ENCODE results near the gene NOTCH4. TPM values are rescaled to one million over a fixed set of nuclear protein-coding genes. Genes with fewer than 3 reads are reported as not detected.

Gene NOTCH4
- polyA plus RNA-seq, 4 donors = 1.1 to 15.2 (median 4.6) TPM

- Histone ChIP-seq H3K9me3 (ENCODE audit: control insufficient read depth in 2 of 2, insufficient read depth in 1 of 2, low read depth in 1 of 2, low read length in 1 of 2) (no peaks in the 10 kb centered on the region), H3K27ac (ENCODE audit: low read depth in 1 of 3, low read length in 2 of 3) (peak overlapping the region in 1 of 3 donors; percentile 18), H3K27me3 (ENCODE audit: control insufficient read depth in 3 of 3, insufficient read depth in 3 of 3, low read length in 3 of 3) (no peaks in the 10 kb centered on the region), H3K4me1 (ENCODE audit: control insufficient read depth in 3 of 3, insufficient read depth in 2 of 3, low read depth in 1 of 3, low read length in 2 of 3) (no peaks in the 10 kb centered on the region), H3K4me3 (ENCODE audit: low read depth in 1 of 3, low read length in 3 of 3) (no peak overlapping the region), H3K36me3 (ENCODE audit: control insufficient read depth in 3 of 3, insufficient read depth in 2 of 3, low read depth in 1 of 3, low read length in 3 of 3) (no peaks in the 10 kb centered on the region)
- DNase-seq = no peak
- 51 to 60% (median 53%) methylated on average over 4 of the region's 4 CpGs for WGBS, 3 donors
- no peak for FAIRE-seq
Measured at GRCh38 chr6:32234934-32235333, 11.1 kb upstream of the NOTCH4 start.

DNA sequence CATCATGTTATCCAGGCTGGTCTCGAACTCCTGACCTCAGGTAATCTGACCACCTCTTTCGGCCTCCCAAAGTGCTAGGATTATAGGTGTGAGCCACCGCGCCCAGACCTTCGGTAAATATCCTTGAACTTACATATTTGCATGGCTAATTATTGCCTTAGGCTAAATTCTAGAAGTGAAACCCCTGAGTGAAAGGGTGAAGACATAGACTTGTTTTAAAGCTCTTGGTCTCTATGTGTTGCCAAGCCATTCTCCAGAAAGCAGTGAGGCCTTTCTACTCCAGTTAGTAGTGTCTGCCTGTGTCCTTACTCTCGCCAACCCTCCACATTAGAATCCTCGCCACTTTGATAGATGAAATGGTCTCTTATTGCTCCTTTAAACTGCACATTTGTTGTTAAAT is 2.6 kb upstream of the NOTCH4 start:
- DNase-seq (no peak), FAIRE-seq (no peak)
- no peaks in the 10 kb centered on the region for H3K4me1 ChIP-seq (ENCODE audit: control insufficient read depth in 3 of 3, insufficient read depth in 2 of 3, low read depth in 1 of 3, low read length in 2 of 3)
- no peak overlapping the region for H3K4me3 ChIP-seq (ENCODE audit: low read depth in 1 of 3, low read length in 3 of 3)
- no peak overlapping the region for H3K27ac ChIP-seq (ENCODE audit: low read depth in 1 of 3, low read length in 2 of 3)
- no peaks in the 10 kb centered on the region for H3K36me3 ChIP-seq (ENCODE audit: control insufficient read depth in 3 of 3, insufficient read depth in 2 of 3, low read depth in 1 of 3, low read length in 3 of 3)
- WGBS, 3 donors = 87 to 90% (median 87%) methylated on average over 7 of the region's 7 CpGs
- no peaks in the 10 kb centered on the region for H3K27me3 ChIP-seq (ENCODE audit: control insufficient read depth in 3 of 3, insufficient read depth in 3 of 3, low read length in 3 of 3)
- H3K9me3 ChIP-seq (ENCODE audit: control insufficient read depth in 2 of 2, insufficient read depth in 1 of 2, low read depth in 1 of 2, low read length in 1 of 2) = no peaks in the 10 kb centered on the region

DNA sequence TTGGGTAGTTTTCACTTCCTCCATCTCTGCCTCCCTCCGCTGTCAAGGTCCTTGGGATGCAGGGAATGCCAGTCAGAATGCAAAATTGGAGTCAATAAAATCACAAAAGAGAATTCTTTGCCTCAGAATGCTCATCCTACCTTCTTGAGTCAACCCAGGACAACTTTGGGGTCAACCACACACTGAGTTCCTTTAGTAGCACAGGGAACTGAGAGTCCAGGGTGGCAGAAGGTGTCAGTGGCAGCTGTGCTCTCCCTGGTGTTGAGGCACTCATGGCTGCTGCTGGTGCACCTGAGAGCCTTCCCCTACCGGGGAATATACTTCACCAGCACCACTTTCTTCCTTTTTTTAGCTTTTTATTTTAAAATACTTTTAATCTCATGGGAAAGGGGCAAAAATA is 829 bp upstream of the NOTCH4 start:
- H3K36me3 ChIP-seq (ENCODE audit: control insufficient read depth in 3 of 3, insufficient read depth in 2 of 3, low read depth in 1 of 3, low read length in 3 of 3) = no peaks in the 10 kb centered on the region
- no peak overlapping the region for H3K4me3 ChIP-seq (ENCODE audit: low read depth in 1 of 3, low read length in 3 of 3)
- no peak overlapping the region for H3K27ac ChIP-seq (ENCODE audit: low read depth in 1 of 3, low read length in 2 of 3)
- DNase-seq (no peak), FAIRE-seq (no peak)
- 73 to 85% (median 75%) methylated on average over 2 of the region's 2 CpGs for WGBS, 3 donors
- no peaks in the 10 kb centered on the region for H3K27me3 ChIP-seq (ENCODE audit: control insufficient read depth in 3 of 3, insufficient read depth in 3 of 3, low read length in 3 of 3)
- no peaks in the 10 kb centered on the region for H3K4me1 ChIP-seq (ENCODE audit: control insufficient read depth in 3 of 3, insufficient read depth in 2 of 3, low read depth in 1 of 3, low read length in 2 of 3)
- no peaks in the 10 kb centered on the region for H3K9me3 ChIP-seq (ENCODE audit: control insufficient read depth in 2 of 2, insufficient read depth in 1 of 2, low read depth in 1 of 2, low read length in 1 of 2)

- H3K4me3 ChIP-seq (ENCODE audit: low read depth in 1 of 3, low read length in 3 of 3) = no peak overlapping the region
- 80 to 88% (median 88%) methylated on average over 7 to 8 of the region's 8 CpGs for WGBS, 3 donors
Measured at GRCh38 chr6:32222333-32223230, 1.3 kb downstream of the NOTCH4 start.

GRCh38 chr6:32220021-32220420 is 3.8 kb downstream of the NOTCH4 start:
- Histone ChIP-seq H3K4me3 (ENCODE audit: low read depth in 1 of 3, low read length in 3 of 3) (no peak overlapping the region), H3K4me1 (ENCODE audit: control insufficient read depth in 3 of 3, insufficient read depth in 2 of 3, low read depth in 1 of 3, low read length in 2 of 3) (no peaks in the 10 kb centered on the region), H3K9me3 (ENCODE audit: control insufficient read depth in 2 of 2, insufficient read depth in 1 of 2, low read depth in 1 of 2, low read length in 1 of 2) (no peaks in the 10 kb centered on the region), H3K36me3 (ENCODE audit: control insufficient read depth in 3 of 3, insufficient read depth in 2 of 3, low read depth in 1 of 3, low read length in 3 of 3) (no peaks in the 10 kb centered on the region), H3K27ac (ENCODE audit: low read depth in 1 of 3, low read length in 2 of 3) (no peak overlapping the region), H3K27me3 (ENCODE audit: control insufficient read depth in 3 of 3, insufficient read depth in 3 of 3, low read length in 3 of 3) (peaks cover 0 to 2% (median 0%) of the 10 kb centered on the region in 3 donors)
- FAIRE-seq (no peak), DNase-seq (no peak)
- 73 to 80% (median 75%) methylated on average over 3 to 4 of the region's 4 CpGs for WGBS, 3 donors

More at GRCh38 chr6:32222333-32223230, 1.3 kb downstream of the NOTCH4 start:
- Histone ChIP-seq H3K4me1 (ENCODE audit: control insufficient read depth in 3 of 3, insufficient read depth in 2 of 3, low read depth in 1 of 3, low read length in 2 of 3) (no peaks in the 10 kb centered on the region), H3K9me3 (ENCODE audit: control insufficient read depth in 2 of 2, insufficient read depth in 1 of 2, low read depth in 1 of 2, low read length in 1 of 2) (no peaks in the 10 kb centered on the region), H3K27ac (ENCODE audit: low read depth in 1 of 3, low read length in 2 of 3) (no peak overlapping the region), H3K36me3 (ENCODE audit: control insufficient read depth in 3 of 3, insufficient read depth in 2 of 3, low read depth in 1 of 3, low read length in 3 of 3) (no peaks in the 10 kb centered on the region), H3K27me3 (ENCODE audit: control insufficient read depth in 3 of 3, insufficient read depth in 3 of 3, low read length in 3 of 3) (peaks cover 0 to 2% (median 0%) of the 10 kb centered on the region in 3 donors)
- no peak for DNase-seq
- FAIRE-seq = no peak

DNA sequence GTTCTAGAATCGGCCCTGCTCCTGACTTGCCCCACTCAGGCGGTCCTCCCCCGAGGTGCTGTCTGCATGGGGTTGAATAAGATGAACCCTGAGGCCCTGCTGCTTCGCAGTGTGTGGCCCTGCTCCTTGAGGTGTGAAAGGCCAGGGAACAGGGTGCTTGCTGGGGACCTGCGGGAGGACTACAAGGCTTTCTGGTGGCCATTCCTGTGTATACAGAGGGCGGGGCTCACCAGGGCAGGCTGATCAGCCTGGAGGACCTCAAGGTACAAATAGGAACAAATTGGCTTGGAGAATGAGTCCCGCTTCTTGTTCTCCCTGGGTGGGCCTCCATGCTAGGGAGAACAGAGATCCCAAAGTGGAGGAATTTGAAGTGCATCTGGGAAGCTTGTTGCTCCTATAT is 5.7 kb downstream of the NOTCH4 start:
- DNase-seq = no peak
- Histone ChIP-seq H3K4me3 (ENCODE audit: low read depth in 1 of 3, low read length in 3 of 3) (no peak overlapping the region), H3K27me3 (ENCODE audit: control insufficient read depth in 3 of 3, insufficient read depth in 3 of 3, low read length in 3 of 3) (peaks cover 0 to 2% (median 0%) of the 10 kb centered on the region in 3 donors), H3K27ac (ENCODE audit: low read depth in 1 of 3, low read length in 2 of 3) (no peak overlapping the region), H3K9me3 (ENCODE audit: control insufficient read depth in 2 of 2, insufficient read depth in 1 of 2, low read depth in 1 of 2, low read length in 1 of 2) (no peaks in the 10 kb centered on the region), H3K4me1 (ENCODE audit: control insufficient read depth in 3 of 3, insufficient read depth in 2 of 3, low read depth in 1 of 3, low read length in 2 of 3) (no peaks in the 10 kb centered on the region), H3K36me3 (ENCODE audit: control insufficient read depth in 3 of 3, insufficient read depth in 2 of 3, low read depth in 1 of 3, low read length in 3 of 3) (no peaks in the 10 kb centered on the region)
- WGBS, 3 donors = 74 to 80% (median 77%) methylated on average over 7 of the region's 7 CpGs
- FAIRE-seq = no peak

GRCh38 chr6:32216998-32217397 is 6.9 kb downstream of the NOTCH4 start:
- Histone ChIP-seq H3K4me1 (ENCODE audit: control insufficient read depth in 3 of 3, insufficient read depth in 2 of 3, low read depth in 1 of 3, low read length in 2 of 3) (no peaks in the 10 kb centered on the region), H3K9me3 (ENCODE audit: control insufficient read depth in 2 of 2, insufficient read depth in 1 of 2, low read depth in 1 of 2, low read length in 1 of 2) (no peaks in the 10 kb centered on the region), H3K36me3 (ENCODE audit: control insufficient read depth in 3 of 3, insufficient read depth in 2 of 3, low read depth in 1 of 3, low read length in 3 of 3) (no peaks in the 10 kb centered on the region), H3K4me3 (ENCODE audit: low read depth in 1 of 3, low read length in 3 of 3) (no peak overlapping the region), H3K27ac (ENCODE audit: low read depth in 1 of 3, low read length in 2 of 3) (no peak overlapping the region), H3K27me3 (ENCODE audit: control insufficient read depth in 3 of 3, insufficient read depth in 3 of 3, low read length in 3 of 3) (peaks cover 0 to 2% (median 0%) of the 10 kb centered on the region in 3 donors)
- WGBS, 3 donors = 85 to 91% (median 86%) methylated on average over 11 of the region's 11 CpGs
- FAIRE-seq (no peak), DNase-seq (no peak)

DNA sequence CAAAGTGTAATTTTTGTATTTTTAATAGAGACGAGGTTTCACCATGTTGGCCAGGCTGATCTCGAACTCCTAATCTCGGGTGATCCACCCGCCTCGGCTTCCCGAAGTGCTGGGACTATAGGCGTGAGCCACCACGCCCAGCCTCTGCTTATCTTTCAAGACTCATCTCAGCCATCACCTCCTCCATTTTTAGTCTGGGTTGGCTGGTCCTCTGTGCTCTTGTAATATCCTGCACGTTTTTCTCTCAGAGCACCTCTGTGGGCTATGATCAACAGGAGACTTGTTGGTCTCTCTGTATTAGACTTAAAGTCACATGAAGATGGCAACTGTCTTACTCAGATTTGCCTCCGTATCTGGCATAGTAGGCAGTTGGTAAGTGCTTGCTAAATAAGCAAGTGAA is 7.6 kb downstream of the NOTCH4 start:
- Histone ChIP-seq H3K4me3 (ENCODE audit: low read depth in 1 of 3, low read length in 3 of 3) (no peak overlapping the region), H3K4me1 (ENCODE audit: control insufficient read depth in 3 of 3, insufficient read depth in 2 of 3, low read depth in 1 of 3, low read length in 2 of 3) (no peaks in the 10 kb centered on the region), H3K9me3 (ENCODE audit: control insufficient read depth in 2 of 2, insufficient read depth in 1 of 2, low read depth in 1 of 2, low read length in 1 of 2) (no peaks in the 10 kb centered on the region), H3K36me3 (ENCODE audit: control insufficient read depth in 3 of 3, insufficient read depth in 2 of 3, low read depth in 1 of 3, low read length in 3 of 3) (no peaks in the 10 kb centered on the region), H3K27ac (ENCODE audit: low read depth in 1 of 3, low read length in 2 of 3) (no peak overlapping the region), H3K27me3 (ENCODE audit: control insufficient read depth in 3 of 3, insufficient read depth in 3 of 3, low read length in 3 of 3) (peaks cover 0 to 2% (median 0%) of the 10 kb centered on the region in 3 donors)
- 77 to 81% (median 78%) methylated on average over 10 of the region's 10 CpGs for WGBS, 3 donors
- FAIRE-seq = no peak
- DNase-seq = no peak
